HFFc6 (cell line): Measurements from ENCODE around the gene CEMIP2. TPM values are rescaled to one million over a fixed set of nuclear protein-coding genes. Genes with fewer than 3 reads are reported as not detected.
A peak's percentile ranks its signal among the peaks of the same experiment; 100 is the strongest.

ENCODE experiments used
- DNase-seq: peaks from one replicate; pipeline ENCODE4 v3.0.0-alpha.2; 2018
- H3K27ac Mint-ChIP-seq: 2 replicates; pipeline ENCODE4 v1.8.0; 2020; ENCODE audit warnings: mild to moderate bottlenecking, mixed read lengths
- H3K27me3 Mint-ChIP-seq: 2 replicates; pipeline ENCODE4 v1.8.0; 2021; ENCODE audit warnings: mild to moderate bottlenecking, moderate library complexity, mixed read lengths; ENCODE audit not compliant: insufficient read depth
- H3K36me3 Mint-ChIP-seq: 2 replicates; pipeline ENCODE4 v1.8.0; 2021; ENCODE audit warnings: low read depth, mixed read lengths
- H3K4me1 Mint-ChIP-seq: 2 replicates; pipeline ENCODE4 v1.8.0; 2020; ENCODE audit warnings: low read depth, mixed read lengths
- H3K4me3 Mint-ChIP-seq: 2 replicates; pipeline ENCODE4 v1.8.0; 2020; ENCODE audit warnings: mild to moderate bottlenecking, moderate library complexity, mixed read lengths
- H3K9me3 Mint-ChIP-seq: 2 replicates; pipeline ENCODE4 v1.8.0; 2020; ENCODE audit warnings: mild to moderate bottlenecking, mixed read lengths
- CTCF ChIP-seq: fragments of 200-600 bp; sonication (generic); IDR thresholded peaks from 2 replicates; pipeline ENCODE4 v1.5.0; 2021; ENCODE audit warnings: antibody characterized with exemption, mild to moderate bottlenecking
- total RNA-seq, 6 experiments: library from RNA; stranded (reverse); fragmentation: NEBNext Ultra II Directional; extraction: Animal tissue kit (Norgen Biotek cat#: 25700); gene quantifications; 2 replicates in 1 of 6; 3 replicates in 5 of 6; pipeline ENCODE4 v1.2.3, GENCODE V29; 2021

Gene CEMIP2
- total RNA-seq, 6 experiments from 2014 or later, result 86.0 to 106 (median 92.1) TPM

- Mint-ChIP-seq H3K4me1 (peaks cover 9% of the 10 kb centered on the region), H3K27me3 (peaks cover 22% of the 10 kb centered on the region), H3K36me3 (no peaks in the 10 kb centered on the region), H3K9me3 (no peaks in the 10 kb centered on the region), H3K27ac (no peak overlapping the region), H3K4me3 (peak overlapping the region; percentile 57)
- no peak for TF ChIP-seq CTCF
- DNase-seq, result peak; percentile 16
These were observed 121.2 kb downstream of the CEMIP2 start for GRCh38 chr9:71647094-71647591.

GRCh38 chr9:71646131-71646530 lies 122.2 kb downstream of the CEMIP2 start:
- DNase-seq, result no peak
- Mint-ChIP-seq H3K27ac (no peak overlapping the region), H3K9me3 (no peaks in the 10 kb centered on the region), H3K27me3 (peaks cover 20% of the 10 kb centered on the region), H3K4me1 (peaks cover 9% of the 10 kb centered on the region), H3K4me3 (no peak overlapping the region), H3K36me3 (no peaks in the 10 kb centered on the region)
- no peak for TF ChIP-seq CTCF

GRCh38 chr9:71644819-71645362 lies 123.4 kb downstream of the CEMIP2 start:
- no peak overlapping the region for H3K27ac Mint-ChIP-seq
- no peak overlapping the region for H3K4me3 Mint-ChIP-seq
- peaks cover 15% of the 10 kb centered on the region for H3K27me3 Mint-ChIP-seq

GRCh38 chr9:71643330-71643729 lies 125.0 kb downstream of the CEMIP2 start:
- no peak for TF ChIP-seq CTCF
- Mint-ChIP-seq H3K36me3 (no peaks in the 10 kb centered on the region), H3K27me3 (peaks cover 10% of the 10 kb centered on the region), H3K27ac (no peak overlapping the region), H3K4me1 (peaks cover 14% of the 10 kb centered on the region), H3K9me3 (no peaks in the 10 kb centered on the region), H3K4me3 (no peak overlapping the region)
- no peak for DNase-seq

More at GRCh38 chr9:71644819-71645362, 123.4 kb downstream of the CEMIP2 start:
- Mint-ChIP-seq H3K36me3 (no peaks in the 10 kb centered on the region), H3K9me3 (no peaks in the 10 kb centered on the region), H3K4me1 (peaks cover 9% of the 10 kb centered on the region)
- no peak for DNase-seq
- no peak for TF ChIP-seq CTCF

- DNase-seq, result no peak
- H3K4me1 Mint-ChIP-seq, result peaks cover 9% of the 10 kb centered on the region
- H3K27ac Mint-ChIP-seq, result no peak overlapping the region
- H3K4me3 Mint-ChIP-seq, result no peak overlapping the region
- H3K36me3 Mint-ChIP-seq, result no peaks in the 10 kb centered on the region
- TF ChIP-seq CTCF, result no peak
- H3K27me3 Mint-ChIP-seq, result peaks cover 9% of the 10 kb centered on the region
- no peaks in the 10 kb centered on the region for H3K9me3 Mint-ChIP-seq
These were observed 126.3 kb downstream of the CEMIP2 start for GRCh38 chr9:71642056-71642455.
